ENCODE results near the gene BCL6. TPM values are rescaled to one million over a fixed set of nuclear protein-coding genes. Genes with fewer than 3 reads are reported as not detected.

Gene BCL6
- total and polyA plus RNA-seq, 10 of the 15 experiments (the other 5 are each of a cell fraction or from before 2014, with no cell fraction given), result 0.04 to 0.85 (median 0.15) TPM

DNA sequence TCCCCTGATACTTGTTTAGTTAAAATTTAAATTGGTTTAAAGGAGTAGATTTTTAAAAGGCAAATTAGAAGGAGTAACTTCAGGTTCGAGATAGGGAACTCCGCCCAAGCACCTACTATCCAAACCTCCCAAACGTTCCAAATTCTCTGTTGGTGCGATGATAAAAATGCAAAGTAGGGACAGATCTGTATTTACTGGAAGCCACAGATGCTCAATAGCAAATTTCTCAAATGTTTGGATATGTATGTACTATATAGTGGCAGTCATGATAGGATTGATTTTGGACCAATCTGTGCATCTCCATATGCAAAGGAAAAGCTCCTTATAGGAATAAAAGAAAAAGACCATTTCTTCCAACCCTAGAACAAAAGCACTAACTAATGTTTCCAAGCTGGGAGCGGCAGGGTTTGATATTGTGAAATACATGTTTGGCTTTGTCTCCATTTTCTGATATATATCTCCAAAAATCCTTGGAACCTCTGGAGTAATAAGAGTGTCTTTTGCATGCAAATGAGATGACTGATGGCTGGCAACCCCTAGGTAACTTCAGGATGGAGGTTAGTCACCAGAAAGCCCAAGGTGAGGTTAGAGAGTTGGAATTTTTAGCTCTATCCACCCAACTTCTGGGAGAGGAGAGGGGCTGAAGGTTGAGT lies 58.5 kb downstream of the BCL6 start:
- Histone ChIP-seq H3K79me2 (ENCODE audit: control insufficient read depth, insufficient read depth, low read length) (no peaks in the 10 kb centered on the region), H3K9ac (ENCODE audit: control insufficient read depth, insufficient read depth, low read length) (no peak overlapping the region), H3K9me3 (replicated peaks; ENCODE audit: control insufficient read depth, insufficient read depth, low read length) (no peaks in the 10 kb centered on the region), H3K36me3 (ENCODE audit: control insufficient read depth in 2 of 2, insufficient read depth in 2 of 2, low read length in 1 of 2) (no peaks in the 10 kb centered on the region), H3K27me3 (replicated peaks in 1 of 2; ENCODE audit: control insufficient read depth in 2 of 2, insufficient read depth in 2 of 2, low read length in 1 of 2) (peaks cover 1 to 4% of the 10 kb centered on the region in 2 experiments; a peak in 2 of 4 replicates), H3K4me3 (no peak overlapping the region), H3K27ac (ENCODE audit: control insufficient read depth, insufficient read depth) (no peak overlapping the region), H3K4me1 (ENCODE audit: control insufficient read depth, insufficient read depth, low read length) (no peaks in the 10 kb centered on the region), H2AFZ (ENCODE audit: control insufficient read depth, low read depth, low read length) (no peak overlapping the region), H4K20me1 (ENCODE audit: control insufficient read depth, insufficient read depth) (no peaks in the 10 kb centered on the region; the same call in 1 of the 2 replicates), H3K4me2 (ENCODE audit: control insufficient read depth, insufficient read depth) (no peak overlapping the region)
- ATAC-seq (no peak), FAIRE-seq (no peak), DNase-seq (ENCODE audit: low read depth, low spot score) (no peak)
- in situ Hi-C loops (cut with MboI) (no loop called here), intact Hi-C loops (cut with micrococcal nuclease; ENCODE audit: unreplicated experiment) (no loop called here)
- 53% methylated on average over 5 of the region's 5 CpGs for WGBS (ENCODE audit: insufficient coverage, insufficient replicate concordance, low lambda C conversion rate, missing lambda C conversion rate)
- SMC1A ChIA-PET (ENCODE audit: uncharacterized antibody, unreplicated experiment), result interaction anchor here (0.9 kb wide), 1 partner anchor 369 kb away, joined by 3 read pairs; no protein-coding TSS in a partner anchor
- CTCF ChIA-PET, result interaction anchor here (1.1 to 20.7 kb wide), 3 partner anchors 7 to 366 kb away, joined by 4 to 519 read pairs (median 4); no protein-coding TSS in a partner anchor
- RAD21 ChIA-PET (ENCODE audit: unreplicated experiment), result interaction anchor here (1.1 to 1.8 kb wide), 2 partner anchors 27 to 367 kb away, joined by 4 to 5 read pairs; no protein-coding TSS in a partner anchor
- BruUV-seq (replicated peaks), result no TSS peak
- POLR2A ChIA-PET, result no interaction called here
- TF ChIP-seq STAT3 (IDR thresholded peaks at IDR 0.05; ENCODE audit: low read depth, low read length) (no peak), FOXM1 (IDR thresholded peaks at IDR 0.05; ENCODE audit: low read depth, low read length) (no peak), MXI1 (IDR thresholded peaks at IDR 0.05; ENCODE audit: low read depth, low read length) (no peak), CEBPB (IDR thresholded peaks at IDR 0.05; ENCODE audit: borderline replicate concordance in 1 of 2, low read depth in 2 of 2, low read length in 2 of 2) (no peak), SMC3 (IDR thresholded peaks at IDR 0.05; ENCODE audit: borderline replicate concordance, low read length) (no peak), WRNIP1 (IDR thresholded peaks at IDR 0.05; ENCODE audit: borderline replicate concordance, low read depth, low read length) (no peak), HCFC1 (IDR thresholded peaks at IDR 0.05; ENCODE audit: low read length) (no peak), RB1 (IDR thresholded peaks at IDR 0.05; ENCODE audit: borderline replicate concordance) (no peak), POLR2AphosphoS5 (IDR thresholded peaks at IDR 0.05; ENCODE audit: low read length) (no peak)
- TF ChIP-seq, protein P1, sequence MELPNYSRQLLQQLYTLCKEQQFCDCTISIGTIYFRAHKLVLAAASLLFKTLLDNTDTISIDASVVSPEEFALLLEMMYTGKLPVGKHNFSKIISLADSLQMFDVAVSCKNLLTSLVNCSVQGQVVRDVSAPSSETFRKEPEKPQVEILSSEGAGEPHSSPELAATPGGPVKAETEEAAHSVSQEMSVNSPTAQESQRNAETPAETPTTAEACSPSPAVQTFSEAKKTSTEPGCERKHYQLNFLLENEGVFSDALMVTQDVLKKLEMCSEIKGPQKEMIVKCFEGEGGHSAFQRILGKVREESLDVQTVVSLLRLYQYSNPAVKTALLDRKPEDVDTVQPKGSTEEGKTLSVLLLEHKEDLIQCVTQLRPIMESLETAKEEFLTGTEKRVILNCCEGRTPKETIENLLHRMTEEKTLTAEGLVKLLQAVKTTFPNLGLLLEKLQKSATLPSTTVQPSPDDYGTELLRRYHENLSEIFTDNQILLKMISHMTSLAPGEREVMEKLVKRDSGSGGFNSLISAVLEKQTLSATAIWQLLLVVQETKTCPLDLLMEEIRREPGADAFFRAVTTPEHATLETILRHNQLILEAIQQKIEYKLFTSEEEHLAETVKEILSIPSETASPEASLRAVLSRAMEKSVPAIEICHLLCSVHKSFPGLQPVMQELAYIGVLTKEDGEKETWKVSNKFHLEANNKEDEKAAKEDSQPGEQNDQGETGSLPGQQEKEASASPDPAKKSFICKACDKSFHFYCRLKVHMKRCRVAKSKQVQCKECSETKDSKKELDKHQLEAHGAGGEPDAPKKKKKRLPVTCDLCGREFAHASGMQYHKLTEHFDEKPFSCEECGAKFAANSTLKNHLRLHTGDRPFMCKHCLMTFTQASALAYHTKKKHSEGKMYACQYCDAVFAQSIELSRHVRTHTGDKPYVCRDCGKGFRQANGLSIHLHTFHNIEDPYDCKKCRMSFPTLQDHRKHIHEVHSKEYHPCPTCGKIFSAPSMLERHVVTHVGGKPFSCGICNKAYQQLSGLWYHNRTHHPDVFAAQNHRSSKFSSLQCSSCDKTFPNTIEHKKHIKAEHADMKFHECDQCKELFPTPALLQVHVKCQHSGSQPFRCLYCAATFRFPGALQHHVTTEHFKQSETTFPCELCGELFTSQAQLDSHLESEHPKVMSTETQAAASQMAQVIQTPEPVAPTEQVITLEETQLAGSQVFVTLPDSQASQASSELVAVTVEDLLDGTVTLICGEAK (IDR thresholded peaks at IDR 0.05; ENCODE audit: borderline replicate concordance), result no peak
- TF ChIP-seq, protein P2, sequence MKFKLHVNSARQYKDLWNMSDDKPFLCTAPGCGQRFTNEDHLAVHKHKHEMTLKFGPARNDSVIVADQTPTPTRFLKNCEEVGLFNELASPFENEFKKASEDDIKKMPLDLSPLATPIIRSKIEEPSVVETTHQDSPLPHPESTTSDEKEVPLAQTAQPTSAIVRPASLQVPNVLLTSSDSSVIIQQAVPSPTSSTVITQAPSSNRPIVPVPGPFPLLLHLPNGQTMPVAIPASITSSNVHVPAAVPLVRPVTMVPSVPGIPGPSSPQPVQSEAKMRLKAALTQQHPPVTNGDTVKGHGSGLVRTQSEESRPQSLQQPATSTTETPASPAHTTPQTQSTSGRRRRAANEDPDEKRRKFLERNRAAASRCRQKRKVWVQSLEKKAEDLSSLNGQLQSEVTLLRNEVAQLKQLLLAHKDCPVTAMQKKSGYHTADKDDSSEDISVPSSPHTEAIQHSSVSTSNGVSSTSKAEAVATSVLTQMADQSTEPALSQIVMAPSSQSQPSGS (IDR thresholded peaks at IDR 0.05; ENCODE audit: low read length), result no peak
- TF ChIP-seq, protein P3, sequence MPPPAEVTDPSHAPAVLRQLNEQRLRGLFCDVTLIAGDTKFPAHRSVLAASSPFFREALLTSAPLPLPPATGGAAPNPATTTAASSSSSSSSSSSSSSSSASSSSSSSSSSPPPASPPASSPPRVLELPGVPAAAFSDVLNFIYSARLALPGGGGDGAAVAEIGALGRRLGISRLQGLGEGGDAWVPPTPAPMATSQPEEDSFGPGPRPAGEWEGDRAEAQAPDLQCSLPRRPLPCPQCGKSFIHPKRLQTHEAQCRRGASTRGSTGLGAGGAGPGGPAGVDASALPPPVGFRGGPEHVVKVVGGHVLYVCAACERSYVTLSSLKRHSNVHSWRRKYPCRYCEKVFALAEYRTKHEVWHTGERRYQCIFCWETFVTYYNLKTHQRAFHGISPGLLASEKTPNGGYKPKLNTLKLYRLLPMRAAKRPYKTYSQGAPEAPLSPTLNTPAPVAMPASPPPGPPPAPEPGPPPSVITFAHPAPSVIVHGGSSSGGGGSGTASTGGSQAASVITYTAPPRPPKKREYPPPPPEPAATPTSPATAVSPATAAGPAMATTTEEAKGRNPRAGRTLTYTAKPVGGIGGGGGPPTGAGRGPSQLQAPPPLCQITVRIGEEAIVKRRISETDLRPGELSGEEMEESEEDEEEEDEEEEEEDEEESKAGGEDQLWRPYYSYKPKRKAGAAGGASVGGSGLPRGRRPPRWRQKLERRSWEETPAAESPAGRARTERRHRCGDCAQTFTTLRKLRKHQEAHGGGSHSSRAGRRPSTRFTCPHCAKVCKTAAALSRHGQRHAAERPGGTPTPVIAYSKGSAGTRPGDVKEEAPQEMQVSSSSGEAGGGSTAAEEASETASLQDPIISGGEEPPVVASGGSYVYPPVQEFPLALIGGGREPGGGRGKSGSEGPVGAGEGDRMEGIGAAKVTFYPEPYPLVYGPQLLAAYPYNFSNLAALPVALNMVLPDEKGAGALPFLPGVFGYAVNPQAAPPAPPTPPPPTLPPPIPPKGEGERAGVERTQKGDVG (CRISPR knock-in tag; IDR thresholded peaks at IDR 0.05), result no peak
- TF ChIP-seq, protein P4, sequence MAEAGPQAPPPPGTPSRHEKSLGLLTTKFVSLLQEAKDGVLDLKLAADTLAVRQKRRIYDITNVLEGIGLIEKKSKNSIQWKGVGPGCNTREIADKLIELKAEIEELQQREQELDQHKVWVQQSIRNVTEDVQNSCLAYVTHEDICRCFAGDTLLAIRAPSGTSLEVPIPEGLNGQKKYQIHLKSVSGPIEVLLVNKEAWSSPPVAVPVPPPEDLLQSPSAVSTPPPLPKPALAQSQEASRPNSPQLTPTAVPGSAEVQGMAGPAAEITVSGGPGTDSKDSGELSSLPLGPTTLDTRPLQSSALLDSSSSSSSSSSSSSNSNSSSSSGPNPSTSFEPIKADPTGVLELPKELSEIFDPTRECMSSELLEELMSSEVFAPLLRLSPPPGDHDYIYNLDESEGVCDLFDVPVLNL (IDR thresholded peaks at IDR 0.05; ENCODE audit: low read depth, low read length), result no peak
